ENCODE measurements around the gene MTUS2.

The MTUS2 gene

DNA sequence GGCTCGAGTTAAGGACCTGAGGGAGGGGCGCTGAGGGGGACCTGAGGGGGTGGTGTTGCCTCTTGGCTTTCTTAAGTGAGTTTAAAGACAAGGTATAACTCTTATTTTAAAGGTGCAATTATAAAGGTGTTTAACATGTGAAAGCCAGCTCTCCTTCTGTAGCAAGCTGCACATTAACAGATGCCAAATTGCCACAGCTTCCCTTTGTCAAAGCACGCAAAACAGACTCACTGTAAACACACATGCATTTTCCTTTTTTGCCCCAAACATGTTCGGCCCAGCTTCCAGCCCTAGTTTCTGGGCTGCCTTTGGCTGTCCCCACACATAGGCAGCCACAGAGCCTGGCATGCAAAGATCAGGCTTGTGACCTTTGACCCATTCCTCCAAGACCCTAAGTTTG lies 663.5 kb downstream of the MTUS2 start:
- H3K4me3 ChIP-seq (ENCODE audit: low read depth, low read length) = peak overlapping the region; percentile 18

DNA sequence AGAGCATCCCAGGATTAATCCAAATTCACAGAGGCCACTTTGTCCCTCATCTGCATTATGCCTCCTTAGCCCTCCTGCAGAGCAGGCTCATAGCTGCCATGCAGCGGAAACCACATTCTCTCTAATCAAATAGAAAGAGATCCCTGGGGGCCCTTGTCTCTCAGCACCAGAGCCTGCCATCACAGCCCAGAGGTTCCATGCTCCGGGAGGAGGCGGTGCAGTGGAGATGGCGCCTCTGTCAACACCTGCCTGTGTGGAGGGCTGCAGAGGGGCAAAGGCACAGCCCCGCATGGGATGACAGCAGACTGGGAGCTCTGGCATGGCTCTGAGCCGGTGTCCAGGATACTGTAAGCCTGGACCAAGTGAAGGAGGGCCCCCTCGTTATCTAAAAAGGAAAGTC lies 664.1 kb downstream of the MTUS2 start:
- H3K27me3 ChIP-seq = no peaks in the 10 kb centered on the region
- H3K9me3 ChIP-seq = no peaks in the 10 kb centered on the region
- peaks cover 27% of the 10 kb centered on the region for H3K4me1 ChIP-seq
- peak; percentile 93 for DNase-seq
- TF ChIP-seq, protein P1, sequence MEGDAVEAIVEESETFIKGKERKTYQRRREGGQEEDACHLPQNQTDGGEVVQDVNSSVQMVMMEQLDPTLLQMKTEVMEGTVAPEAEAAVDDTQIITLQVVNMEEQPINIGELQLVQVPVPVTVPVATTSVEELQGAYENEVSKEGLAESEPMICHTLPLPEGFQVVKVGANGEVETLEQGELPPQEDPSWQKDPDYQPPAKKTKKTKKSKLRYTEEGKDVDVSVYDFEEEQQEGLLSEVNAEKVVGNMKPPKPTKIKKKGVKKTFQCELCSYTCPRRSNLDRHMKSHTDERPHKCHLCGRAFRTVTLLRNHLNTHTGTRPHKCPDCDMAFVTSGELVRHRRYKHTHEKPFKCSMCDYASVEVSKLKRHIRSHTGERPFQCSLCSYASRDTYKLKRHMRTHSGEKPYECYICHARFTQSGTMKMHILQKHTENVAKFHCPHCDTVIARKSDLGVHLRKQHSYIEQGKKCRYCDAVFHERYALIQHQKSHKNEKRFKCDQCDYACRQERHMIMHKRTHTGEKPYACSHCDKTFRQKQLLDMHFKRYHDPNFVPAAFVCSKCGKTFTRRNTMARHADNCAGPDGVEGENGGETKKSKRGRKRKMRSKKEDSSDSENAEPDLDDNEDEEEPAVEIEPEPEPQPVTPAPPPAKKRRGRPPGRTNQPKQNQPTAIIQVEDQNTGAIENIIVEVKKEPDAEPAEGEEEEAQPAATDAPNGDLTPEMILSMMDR (IDR thresholded peaks at IDR 0.05; ENCODE audit: low read depth, low read length) = 0 out of 2 replicates have a peak, but pooled peaks have one; percentile 18
- peak overlapping the region; percentile 29; the same call in 1 of the 2 replicates for H3K4me3 ChIP-seq (ENCODE audit: low read depth, low read length)
- H3K36me3 ChIP-seq = no peaks in the 10 kb centered on the region

More for the DNA sequence above, 663.5 kb downstream of the MTUS2 start:
- Histone ChIP-seq H3K27me3 (no peaks in the 10 kb centered on the region), H3K36me3 (no peaks in the 10 kb centered on the region), H3K9me3 (no peaks in the 10 kb centered on the region), H3K4me1 (peaks cover 27% of the 10 kb centered on the region)
- DNase-seq = no peak
- TF ChIP-seq, protein P1 (IDR thresholded peaks at IDR 0.05; ENCODE audit: low read depth, low read length) = no peak

DNA sequence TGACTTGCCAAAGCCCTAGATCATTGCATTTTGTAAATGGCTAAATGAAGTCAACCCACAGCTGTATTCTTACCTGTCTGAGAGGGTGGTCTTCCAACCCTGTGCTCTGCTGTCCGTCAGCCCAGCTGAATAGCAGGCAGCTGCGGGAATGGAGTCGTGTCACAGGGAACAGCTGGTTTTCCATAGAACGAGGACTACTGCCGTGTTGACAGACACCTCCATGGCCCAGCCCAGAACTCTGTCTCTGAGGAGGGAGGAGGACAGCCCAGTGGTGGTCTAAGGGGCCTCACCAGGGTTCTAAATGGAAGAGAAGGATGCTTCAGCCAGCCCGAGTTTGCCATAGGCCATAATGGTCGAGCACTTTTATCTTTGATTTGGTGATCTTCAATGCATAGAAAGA lies 664.7 kb downstream of the MTUS2 start:
- Histone ChIP-seq H3K9me3 (no peaks in the 10 kb centered on the region), H3K4me3 (ENCODE audit: low read depth, low read length) (peak overlapping the region; percentile 29; the same call in 1 of the 2 replicates), H3K4me1 (peaks cover 29% of the 10 kb centered on the region), H3K36me3 (no peaks in the 10 kb centered on the region), H3K27me3 (no peaks in the 10 kb centered on the region)
- TF ChIP-seq, protein P1 (IDR thresholded peaks at IDR 0.05; ENCODE audit: low read depth, low read length) = no peak
- peak; percentile 32 for DNase-seq

DNA sequence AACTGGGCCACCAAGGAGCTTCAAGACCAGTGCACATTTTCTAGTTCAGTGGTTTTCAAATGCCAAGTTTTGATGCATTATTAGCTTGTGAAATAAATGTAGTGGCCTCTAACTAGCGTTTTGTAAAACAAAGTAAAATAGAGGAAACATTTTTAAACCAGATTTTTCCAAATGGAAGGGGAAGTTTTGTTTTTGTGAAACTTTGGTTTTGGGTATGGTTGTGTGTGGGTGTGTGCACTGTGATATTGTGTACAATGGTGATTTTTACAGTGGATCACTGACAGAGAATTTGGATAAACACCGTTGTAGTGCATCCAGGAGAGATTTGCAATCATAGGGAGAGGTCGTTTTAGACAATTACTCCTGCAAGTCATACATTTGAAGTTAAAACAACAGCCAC lies 666.4 kb downstream of the MTUS2 start:
- TF ChIP-seq, protein P1 (IDR thresholded peaks at IDR 0.05; ENCODE audit: low read depth, low read length) = no peak
- Histone ChIP-seq H3K4me1 (peaks cover 36% of the 10 kb centered on the region), H3K4me3 (ENCODE audit: low read depth, low read length) (no peak overlapping the region), H3K27me3 (no peaks in the 10 kb centered on the region), H3K36me3 (no peaks in the 10 kb centered on the region), H3K9me3 (no peaks in the 10 kb centered on the region)
- DNase-seq = no peak

DNA sequence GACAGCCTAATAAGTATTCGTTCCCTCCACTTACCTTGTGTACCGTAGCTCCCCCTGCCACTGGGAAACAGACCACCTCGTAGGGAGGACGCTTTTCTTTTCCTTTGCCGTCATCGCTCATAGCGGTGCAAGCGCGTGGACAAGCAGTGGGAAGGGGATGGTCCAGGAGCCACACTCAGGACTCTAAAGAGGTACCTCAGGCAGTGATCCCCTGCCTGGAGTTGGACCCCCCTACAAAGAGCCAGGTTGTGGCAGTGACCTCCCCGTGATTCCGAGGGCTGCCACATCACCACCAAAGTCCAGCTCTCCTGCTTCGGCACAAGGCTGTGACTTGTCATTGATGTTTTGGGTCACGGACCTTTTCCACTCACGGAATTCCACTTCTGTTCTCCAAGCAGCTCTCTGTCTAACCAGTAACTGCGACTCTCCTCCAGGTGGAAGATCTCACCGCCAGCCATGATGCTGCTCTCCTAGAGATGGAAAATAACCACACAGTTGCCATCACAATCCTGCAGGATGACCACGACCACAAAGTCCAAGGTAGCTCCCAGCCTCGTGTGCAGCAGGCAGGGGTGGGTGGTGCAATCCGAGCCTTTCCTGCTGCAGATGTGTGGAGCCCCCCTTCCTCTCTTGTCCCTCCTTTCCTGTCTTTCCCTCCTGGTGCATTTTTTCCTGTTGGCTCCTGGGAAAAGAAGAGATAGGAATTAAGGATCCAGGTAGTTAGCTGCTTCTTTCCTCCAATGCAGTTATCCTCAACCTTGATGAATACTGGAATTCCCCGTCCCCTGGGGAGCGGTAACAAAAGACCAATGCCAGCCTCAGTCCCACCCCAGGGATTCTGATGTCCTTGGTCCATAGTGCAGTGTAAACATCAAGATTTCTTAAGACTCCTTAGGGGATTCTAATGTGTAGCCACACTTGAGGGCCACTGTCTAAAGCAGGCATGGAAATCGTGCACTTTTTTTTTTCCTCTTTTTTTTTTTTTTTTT lies 667.6 kb downstream of the MTUS2 start:
- Histone ChIP-seq H3K4me1 (peaks cover 32% of the 10 kb centered on the region), H3K36me3 (no peaks in the 10 kb centered on the region), H3K27me3 (no peaks in the 10 kb centered on the region), H3K4me3 (ENCODE audit: low read depth, low read length) (no peak overlapping the region), H3K9me3 (no peaks in the 10 kb centered on the region)
- TF ChIP-seq, protein P1 (IDR thresholded peaks at IDR 0.05; ENCODE audit: low read depth, low read length) = no peak
- no peak for DNase-seq

Data from BE2C (cell line).